HS-27A (cell line): ENCODE data around the gene VPS16.
A peak's percentile ranks its signal among the peaks of the same experiment; 100 is the strongest.
"Not testable (repeated sequence)": the region's sequence is repeated elsewhere in the genome, so short reads cannot be mapped to it uniquely, and the experiment has no call there.

ENCODE experiments used
- DNase-seq: peaks from one replicate; pipeline ENCODE4 v3.0.0-alpha.2; 2012; ENCODE audit warnings: low read depth, missing footprints

VPS16 gene

GRCh38 chr20:2807019-2807418 lies 33.5 kb upstream of the VPS16 start:
- DNase-seq, result no peak

- DNase-seq, result not testable (repeated sequence)
Observed at GRCh38 chr20:2807929-2808328, 32.6 kb upstream of the VPS16 start.

- no peak for DNase-seq
Observed at GRCh38 chr20:2809690-2810089, 30.9 kb upstream of the VPS16 start.

- DNase-seq, result no peak
Observed at GRCh38 chr20:2812189-2812588, 28.4 kb upstream of the VPS16 start.

- no peak for DNase-seq
Observed at GRCh38 chr20:2814076-2814475, 26.5 kb upstream of the VPS16 start.

GRCh38 chr20:2814587-2815051 lies 25.9 kb upstream of the VPS16 start, which contains the start of gene C20orf141:
Gene C20orf141, plus strand, starts transcription at chr20:2814987. Its CDS starts 198 bp downstream, at chr20:2815185.
- peak; percentile 95 for DNase-seq

GRCh38 chr20:2815242-2815900 lies 25.2 kb upstream of the VPS16 start:
- no peak for DNase-seq

GRCh38 chr20:2816030-2816582 lies 24.4 kb upstream of the VPS16 start, which contains the start of gene TMEM239:
Gene TMEM239, plus strand, starts transcription at chr20:2816364. Its CDS starts 191 bp downstream, at chr20:2816555.
- no peak for DNase-seq

- DNase-seq, result no peak
Observed at GRCh38 chr20:2816583-2817340, 23.8 kb upstream of the VPS16 start.

GRCh38 chr20:2817341-2817726 lies 23.2 kb upstream of the VPS16 start:
- no peak for DNase-seq

- no peak for DNase-seq
Observed at GRCh38 chr20:2817891-2818595, 22.5 kb upstream of the VPS16 start.

GRCh38 chr20:2820084-2820895 lies 20.3 kb upstream of the VPS16 start:
- no peak for DNase-seq

- no peak for DNase-seq
Observed at GRCh38 chr20:2820896-2821869, 19.4 kb upstream of the VPS16 start.

GRCh38 chr20:2822073-2822472 lies 18.5 kb upstream of the VPS16 start:
- no peak for DNase-seq

GRCh38 chr20:2825761-2826160 lies 14.8 kb upstream of the VPS16 start:
- DNase-seq, result no peak

GRCh38 chr20:2826655-2827054 lies 13.9 kb upstream of the VPS16 start:
- DNase-seq, result no peak

GRCh38 chr20:2829376-2829775 lies 11.2 kb upstream of the VPS16 start:
- no peak for DNase-seq

- DNase-seq, result not testable (repeated sequence)
Observed at GRCh38 chr20:2831206-2831605, 9.3 kb upstream of the VPS16 start.

GRCh38 chr20:2833761-2834160 lies 6.8 kb upstream of the VPS16 start:
- no peak for DNase-seq

- DNase-seq, result no peak
Observed at GRCh38 chr20:2834401-2835110, 6.0 kb upstream of the VPS16 start.
